ENCODE results near the gene PLIN1. TPM values are rescaled to one million over a fixed set of nuclear protein-coding genes. Genes with fewer than 3 reads are reported as not detected.

The PLIN1 gene, protein sequence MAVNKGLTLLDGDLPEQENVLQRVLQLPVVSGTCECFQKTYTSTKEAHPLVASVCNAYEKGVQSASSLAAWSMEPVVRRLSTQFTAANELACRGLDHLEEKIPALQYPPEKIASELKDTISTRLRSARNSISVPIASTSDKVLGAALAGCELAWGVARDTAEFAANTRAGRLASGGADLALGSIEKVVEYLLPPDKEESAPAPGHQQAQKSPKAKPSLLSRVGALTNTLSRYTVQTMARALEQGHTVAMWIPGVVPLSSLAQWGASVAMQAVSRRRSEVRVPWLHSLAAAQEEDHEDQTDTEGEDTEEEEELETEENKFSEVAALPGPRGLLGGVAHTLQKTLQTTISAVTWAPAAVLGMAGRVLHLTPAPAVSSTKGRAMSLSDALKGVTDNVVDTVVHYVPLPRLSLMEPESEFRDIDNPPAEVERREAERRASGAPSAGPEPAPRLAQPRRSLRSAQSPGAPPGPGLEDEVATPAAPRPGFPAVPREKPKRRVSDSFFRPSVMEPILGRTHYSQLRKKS
- total RNA-seq (2022; extraction: Qiagen RNA extraction; ENCODE audit: low read depth) = 0.05 to 0.17 TPM (median 0.08 TPM) in 4 of 5 replicates, not detected in the other

GRCh38 chr15:89679212-89679611 is at the start of gene PLIN1:
Gene PLIN1 (minus strand): TSS chr15:89679367. CDS start chr15:89677489, 1,878 bp downstream.

GRCh38 chr15:89690276-89691218 is 11.4 kb upstream of the PLIN1 start, which contains the start of the genes PEX11A and WDR93:
Gene PEX11A (minus strand): TSS chr15:89690754. CDS start chr15:89690632, 122 bp downstream.
Gene WDR93 (plus strand): TSS chr15:89690811. CDS start chr15:89701747, 10,936 bp downstream.

DNA sequence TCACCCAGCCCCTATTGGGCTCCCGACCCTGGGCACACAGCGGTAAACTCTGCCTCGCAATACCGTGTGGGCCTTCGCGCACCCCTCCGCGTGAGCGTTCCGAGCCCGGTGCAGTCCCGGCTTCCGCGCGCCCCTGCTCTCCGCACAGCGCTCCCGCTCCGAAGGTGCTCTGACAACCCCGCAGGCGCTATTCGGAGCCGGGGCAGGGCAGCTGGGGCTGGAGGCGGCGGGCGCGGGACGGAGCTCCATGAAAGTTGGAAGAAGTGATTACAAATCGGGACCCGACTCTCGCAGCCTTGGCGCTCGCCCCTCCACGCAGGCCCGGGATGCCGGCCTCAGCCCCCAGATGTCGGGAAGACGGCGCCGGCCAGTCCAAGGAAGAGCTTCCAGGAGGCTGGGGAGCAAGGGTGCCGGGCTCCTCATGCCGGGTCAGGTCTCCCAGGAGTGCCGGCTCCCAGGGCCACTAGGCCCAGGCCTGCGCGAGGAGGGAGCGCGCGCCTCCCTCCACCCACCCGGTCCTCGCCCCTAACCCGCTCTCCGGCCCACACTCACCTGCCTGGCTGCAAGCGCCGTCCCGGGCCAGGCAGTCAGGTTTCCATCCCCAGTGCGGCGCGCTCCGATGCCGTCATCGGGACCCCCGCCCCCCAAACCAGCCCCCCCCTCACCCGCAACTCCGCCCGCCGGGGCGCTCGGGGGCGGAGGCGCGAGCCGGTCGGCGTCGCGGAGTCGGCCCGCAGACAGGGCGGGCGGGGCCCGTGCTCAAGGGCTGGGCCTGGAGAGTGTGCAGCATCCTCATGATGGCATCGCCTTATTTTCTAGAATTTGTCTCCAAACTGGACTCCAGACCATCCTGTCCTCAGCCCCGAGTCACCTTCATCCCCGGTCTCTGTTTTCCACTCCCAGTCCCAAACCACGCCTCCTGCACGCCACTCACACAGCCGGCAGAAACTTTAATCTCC is 24.0 kb downstream of the PLIN1 start, which contains the start of gene KIF7:
KIF7 (minus strand) TSS at position 621 of the 959 bp plus-strand sequence. CDS start 2,537 bp downstream, outside the sequence.

Other genes starting within 250 kb of the PLIN1 start
- gene RHCG, start 182.8 kb downstream of the PLIN1 start, total RNA-seq (2022; extraction: Qiagen RNA extraction; ENCODE audit: low read depth) = 33.6 to 42.7 TPM (median 35.6 TPM) in 5 replicates
- 12.9 to 16.4 TPM (median 14.2 TPM) in 5 replicates for gene TICRR, start 103.9 kb downstream of the PLIN1 start, total RNA-seq (2022; extraction: Qiagen RNA extraction; ENCODE audit: low read depth)
- 3.9 to 4.9 TPM (median 4.3 TPM) in 5 replicates for gene KIF7, start 23.9 kb downstream of the PLIN1 start, total RNA-seq (2022; extraction: Qiagen RNA extraction; ENCODE audit: low read depth)
- gene PEX11A, start 11.4 kb upstream of the PLIN1 start, total RNA-seq (2022; extraction: Qiagen RNA extraction; ENCODE audit: low read depth) = 5.9 to 7.3 TPM (median 6.6 TPM) in 5 replicates
- 0.13 to 0.21 TPM (median 0.19 TPM) in 5 replicates for gene WDR93, start 11.4 kb upstream of the PLIN1 start, total RNA-seq (2022; extraction: Qiagen RNA extraction; ENCODE audit: low read depth)
- 2.7 to 8.0 TPM (median 6.3 TPM) in 5 replicates for gene MESP1, start 71.9 kb upstream of the PLIN1 start, total RNA-seq (2022; extraction: Qiagen RNA extraction; ENCODE audit: low read depth)
- gene MESP2, start 97.0 kb upstream of the PLIN1 start, total RNA-seq (2022; extraction: Qiagen RNA extraction; ENCODE audit: low read depth) = 0.37 to 0.65 TPM (median 0.62 TPM) in 5 replicates
- 28.0 to 36.2 TPM (median 32.4 TPM) in 5 replicates for gene ANPEP, start 135.5 kb upstream of the PLIN1 start, total RNA-seq (2022; extraction: Qiagen RNA extraction; ENCODE audit: low read depth)
- 39.3 to 64.1 TPM (median 47.0 TPM) in 5 replicates for gene AP3S2, start 214.6 kb upstream of the PLIN1 start, total RNA-seq (2022; extraction: Qiagen RNA extraction; ENCODE audit: low read depth)
- gene ARPIN, start 233.6 kb upstream of the PLIN1 start, total RNA-seq (2022; extraction: Qiagen RNA extraction; ENCODE audit: low read depth) = 10.2 to 13.8 TPM (median 13.0 TPM) in 5 replicates